ENCODE data around the gene PRRX2.

Gene PRRX2

GRCh38 chr9:129737479-129738274, 72.2 kb downstream of the PRRX2 start (continued):
- no peak for TF ChIP-seq SALL2 (tag by site-specific recombination; IDR thresholded peaks at IDR 0.05; ENCODE audit: borderline replicate concordance)
- peak; percentile 72 for TF ChIP-seq ZNF629 (tag by site-specific recombination; IDR thresholded peaks at IDR 0.05)
- no peak for TF ChIP-seq REST (tag by site-specific recombination; IDR thresholded peaks at IDR 0.05)
- no peak for TF ChIP-seq ZNF10 (tag by site-specific recombination; IDR thresholded peaks at IDR 0.05)
- TF ChIP-seq ZNF274 (IDR thresholded peaks at IDR 0.05; ENCODE audit: low read length) = no peak
- TF ChIP-seq ZNF274 (tag by site-specific recombination; IDR thresholded peaks at IDR 0.05; ENCODE audit: borderline replicate concordance) = no peak
- no peak for TF ChIP-seq ZNF114 (tag by site-specific recombination; IDR thresholded peaks at IDR 0.05)

- H3K9me3 ChIP-seq (ENCODE audit: control insufficient read depth, insufficient read depth, low read depth, low read length) = no peaks in the 10 kb centered on the region
- ChIA-PET CTCF (interaction anchor here (0.6 to 9.7 kb wide), 10 partner anchors 12 to 105 kb away, joined by 3 to 220 read pairs (median 22); partner anchors contain the start of gene PTGES), POLR2A (no interaction called here)
- no peak overlapping the region for H3K4me3 ChIP-seq (ENCODE audit: low read depth, low read length)
- no peaks in the 10 kb centered on the region for H3K4me1 ChIP-seq (ENCODE audit: control insufficient read depth, insufficient read depth, low read length)
- no peak overlapping the region for H3K27ac ChIP-seq (ENCODE audit: extremely low read depth, low read depth, low read length)
- TF ChIP-seq ATF2 (tag by site-specific recombination; IDR thresholded peaks at IDR 0.05; ENCODE audit: low read depth) (no peak), ZNF239 (tag by site-specific recombination; IDR thresholded peaks at IDR 0.05) (no peak), ZNF202 (tag by site-specific recombination; IDR thresholded peaks at IDR 0.05; ENCODE audit: borderline replicate concordance) (no peak), SETDB1 (IDR thresholded peaks at IDR 0.05; ENCODE audit: insufficient read length, low read length) (no peak), ZNF248 (tag by site-specific recombination; IDR thresholded peaks at IDR 0.05) (no peak), ZNF133 (tag by site-specific recombination; IDR thresholded peaks at IDR 0.05) (no peak), ZNF561 (tag by site-specific recombination; IDR thresholded peaks at IDR 0.05; ENCODE audit: borderline replicate concordance) (no peak), ZNF555 (tag by site-specific recombination; conservative IDR thresholded peaks at IDR 0.05) (no peak), ZBTB17 (tag by site-specific recombination; IDR thresholded peaks at IDR 0.05) (no peak), ZBTB26 (tag by site-specific recombination; optimal IDR thresholded peaks at IDR 0.05) (no peak), KLF17 (tag by site-specific recombination; IDR thresholded peaks at IDR 0.05) (no peak), ZNF16 (tag by site-specific recombination; IDR thresholded peaks at IDR 0.05; ENCODE audit: low read depth) (no peak), KLF7 (tag by site-specific recombination; IDR thresholded peaks at IDR 0.05; ENCODE audit: borderline replicate concordance) (no peak), ZNF24 (tag by site-specific recombination; IDR thresholded peaks at IDR 0.05) (no peak)
- no peaks in the 10 kb centered on the region for H3K36me3 ChIP-seq (ENCODE audit: control insufficient read depth in 2 of 2, insufficient read depth in 1 of 2, low read length in 2 of 2)
Observed at GRCh38 chr9:129739432-129739831, 74.0 kb downstream of the PRRX2 start.

Data from HEK293 (cell line).